ENCODE data around the gene KRTAP12-2. TPM values are rescaled to one million over a fixed set of nuclear protein-coding genes. Genes with fewer than 3 reads are reported as not detected.
"Not testable (repeated sequence)": the region's sequence is repeated elsewhere in the genome, so short reads cannot be mapped to it uniquely, and the experiment has no call there.

KRTAP12-2 gene
- total RNA-seq, 2 experiments from 2014 or later: not detected

DNA sequence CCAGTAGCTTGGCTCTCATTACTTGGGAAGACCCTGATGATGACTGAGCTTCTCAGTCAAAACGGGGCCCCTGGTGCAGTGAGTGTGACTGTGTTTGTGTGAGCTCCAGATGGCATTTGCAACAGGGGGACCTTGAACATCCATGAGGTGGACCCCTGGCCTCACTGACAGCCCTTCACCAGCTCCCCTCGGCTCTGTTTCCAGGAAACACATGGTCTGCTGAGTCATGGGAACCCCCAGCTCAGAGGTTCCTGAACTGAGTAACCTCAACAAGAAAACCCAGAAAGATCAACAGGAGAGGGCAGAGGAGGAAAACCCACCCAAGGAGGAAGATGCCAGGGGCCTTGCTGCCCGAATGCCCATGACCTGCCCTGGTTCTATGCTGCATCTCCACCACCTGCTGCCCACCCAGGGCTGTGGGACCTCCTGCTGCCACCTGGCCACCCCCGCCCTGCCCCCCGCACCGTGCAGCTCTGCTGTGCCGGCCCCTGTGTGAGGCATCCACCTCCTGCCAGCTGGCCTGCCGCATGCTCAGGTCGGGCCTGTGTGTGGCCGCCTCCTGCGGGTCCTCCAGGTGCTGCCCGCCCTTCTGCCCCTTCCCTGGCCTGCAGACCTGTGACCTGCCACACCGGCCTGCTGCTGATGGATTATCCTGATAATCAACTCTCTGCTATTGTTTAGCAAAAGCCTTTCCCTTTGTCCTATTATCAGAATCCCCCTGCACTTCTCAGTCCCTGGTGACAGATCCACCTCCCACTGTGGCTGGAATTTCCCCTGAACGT, 19.5 kb upstream of the KRTAP12-2 start:
- ChIA-PET CTCF (no interaction called here), POLR2A (no interaction called here)

DNA sequence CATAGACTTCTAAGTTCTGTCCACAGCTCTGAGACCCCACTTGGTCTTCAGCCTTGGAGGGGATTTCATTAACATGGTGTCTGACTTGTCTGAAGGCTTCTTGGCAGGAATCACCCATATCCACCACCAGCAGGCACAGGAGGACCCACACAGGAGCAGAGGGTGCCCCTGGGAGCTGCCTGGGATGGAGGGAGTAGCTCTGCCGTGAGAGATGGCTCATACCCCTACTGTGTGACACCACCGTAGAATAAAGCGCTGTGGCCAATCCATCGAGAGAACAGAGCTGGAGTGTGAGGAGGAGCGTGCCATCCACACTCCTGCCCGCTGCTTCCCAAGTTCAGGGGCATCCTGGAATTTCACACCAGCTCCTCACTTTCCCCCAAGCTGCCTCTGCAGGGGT, 18.3 kb upstream of the KRTAP12-2 start:
- CTCF ChIA-PET, POLR2A ChIA-PET: not testable (repeated sequence)

DNA sequence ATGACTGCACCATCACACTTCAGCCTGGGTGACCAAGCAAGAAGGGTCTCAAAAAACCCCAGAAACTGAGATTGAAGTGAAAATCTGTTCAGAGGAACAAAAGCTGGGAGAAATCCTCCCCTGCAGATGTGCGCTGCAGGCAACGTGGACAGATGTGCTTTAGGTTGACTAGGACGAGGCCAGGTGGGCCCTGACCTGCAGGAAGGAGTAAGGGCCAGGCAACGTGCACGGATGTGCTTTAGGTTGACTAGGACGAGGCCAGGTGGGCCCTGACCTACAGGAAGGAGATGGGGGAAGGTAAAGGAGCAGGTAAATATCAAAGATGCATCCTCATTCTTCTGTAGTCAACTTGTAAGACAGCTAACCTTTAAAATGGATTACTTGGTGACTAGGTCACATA, 17.8 kb upstream of the KRTAP12-2 start:
- ChIA-PET POLR2A (no interaction called here), CTCF (no interaction called here)

DNA sequence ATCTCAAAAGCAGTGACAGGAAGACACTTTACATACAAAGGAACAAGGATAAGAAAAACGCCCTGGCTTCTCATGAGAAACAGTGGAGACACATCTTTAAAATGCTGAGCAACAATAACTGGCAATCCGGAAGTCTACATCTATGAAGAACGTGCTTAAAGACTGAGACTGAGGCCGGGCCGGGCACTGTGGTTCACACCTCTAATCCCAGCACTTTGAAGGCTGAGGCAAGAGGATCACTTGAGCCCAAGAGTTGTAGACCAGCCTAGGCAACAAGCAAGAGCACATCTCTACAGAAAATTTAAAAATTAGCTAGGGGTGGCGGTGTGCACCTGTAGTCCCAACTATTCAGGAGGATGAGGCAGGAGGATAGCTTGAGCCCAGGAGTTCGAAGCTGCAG, 17.4 kb upstream of the KRTAP12-2 start:
- CTCF ChIA-PET: no interaction called here
- POLR2A ChIA-PET: no interaction called here

DNA sequence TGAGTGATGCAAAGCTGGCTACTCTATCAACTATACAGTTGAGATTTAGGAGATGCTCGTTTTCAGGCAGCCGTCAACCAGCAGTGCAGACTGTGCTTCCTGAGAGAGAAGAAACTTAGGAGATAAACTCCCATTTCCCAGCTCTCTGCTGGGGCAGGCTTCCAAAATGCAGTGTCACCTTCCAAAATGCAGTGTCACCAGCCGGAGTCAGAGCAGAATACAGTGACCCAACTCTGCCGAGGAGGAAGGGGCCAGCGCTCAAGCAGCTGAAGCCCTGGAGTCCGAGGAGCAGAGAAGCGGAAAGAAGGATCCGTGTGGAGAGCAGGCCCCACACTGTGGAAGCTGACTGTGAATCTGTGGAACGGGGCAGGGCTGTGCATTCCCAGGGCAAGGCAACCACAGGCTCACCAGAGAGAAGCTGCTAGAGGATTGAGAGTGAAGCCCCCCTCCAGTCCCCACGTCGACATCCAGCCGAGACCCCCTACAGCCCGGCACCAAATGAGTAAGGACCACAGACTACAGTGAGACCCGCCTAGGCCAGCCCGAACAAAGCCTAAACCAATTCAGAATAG, 15.9 kb upstream of the KRTAP12-2 start:
- ChIA-PET CTCF (no interaction called here), POLR2A (no interaction called here)

GRCh38 chr21:44681861-44682579, 15.3 kb upstream of the KRTAP12-2 start, which contains the start of gene KRTAP12-1:
KRTAP12-1 (minus strand) TSS chr21:44682163; CDS start chr21:44682123, 40 bp downstream.
- ChIA-PET CTCF (no interaction called here), POLR2A (interaction anchor here (0.5 kb wide), 1 partner anchor 249 kb away, joined by 3 read pairs; no protein-coding TSS in a partner anchor)

DNA sequence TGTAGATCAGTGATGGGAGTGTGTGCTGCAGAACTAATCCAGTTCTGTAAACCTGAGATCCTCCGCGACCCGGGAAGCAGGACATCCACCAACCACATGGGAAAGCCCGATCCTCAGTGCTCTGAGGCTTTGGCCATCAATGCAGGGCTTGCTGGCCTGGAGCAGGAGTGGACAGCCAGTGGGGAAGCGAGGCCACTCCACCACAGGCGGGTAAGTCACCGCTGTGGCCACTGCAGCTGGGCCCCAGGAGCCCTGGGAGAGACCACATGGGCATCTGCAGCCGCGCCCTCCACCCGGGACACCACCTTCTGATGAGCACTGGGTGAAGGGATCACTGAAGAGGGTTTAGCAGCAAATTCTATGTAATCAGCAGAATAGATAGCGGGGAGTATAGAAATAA, 14.4 kb upstream of the KRTAP12-2 start:
- ChIA-PET POLR2A (no interaction called here), CTCF (no interaction called here)

GRCh38 chr21:44677881-44678280, 11.2 kb upstream of the KRTAP12-2 start:
- CTCF ChIA-PET: no interaction called here
- POLR2A ChIA-PET: no interaction called here

GRCh38 chr21:44671911-44672310, 5.2 kb upstream of the KRTAP12-2 start:
- CTCF ChIA-PET: no interaction called here

GRCh38 chr21:44670642-44671432, 4.1 kb upstream of the KRTAP12-2 start:
- ChIA-PET POLR2A (no interaction called here), CTCF (no interaction called here)

More at GRCh38 chr21:44671911-44672310, 5.2 kb upstream of the KRTAP12-2 start:
- POLR2A ChIA-PET: no interaction called here

GRCh38 chr21:44667612-44668011, 885 bp upstream of the KRTAP12-2 start:
- ChIA-PET CTCF (interaction anchor here (0.5 kb wide), 2 partner anchors 179 to 247 kb away, joined by 3 to 4 read pairs; no protein-coding TSS in a partner anchor), POLR2A (no interaction called here)

DNA sequence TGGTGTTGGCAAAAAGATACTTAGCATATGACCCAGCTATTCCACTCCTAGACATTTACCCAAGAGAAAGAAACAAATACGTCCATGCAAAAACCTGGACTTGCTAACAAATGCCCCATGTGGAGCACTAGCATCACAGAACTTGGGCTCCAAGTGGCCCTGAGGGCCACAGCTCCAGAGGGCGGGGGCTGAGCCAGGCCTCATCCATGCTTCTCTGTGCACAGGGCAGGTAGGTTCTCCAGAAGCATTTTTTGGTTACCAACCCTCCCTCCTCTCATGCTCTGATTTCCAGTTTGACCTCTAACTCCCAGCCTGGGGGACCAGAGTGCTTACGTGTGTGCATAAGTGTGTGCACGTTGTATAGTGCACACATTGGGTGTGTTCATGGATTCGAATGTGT, 2.0 kb downstream of the KRTAP12-2 start:
- ChIA-PET CTCF (no interaction called here), POLR2A (no interaction called here)

DNA sequence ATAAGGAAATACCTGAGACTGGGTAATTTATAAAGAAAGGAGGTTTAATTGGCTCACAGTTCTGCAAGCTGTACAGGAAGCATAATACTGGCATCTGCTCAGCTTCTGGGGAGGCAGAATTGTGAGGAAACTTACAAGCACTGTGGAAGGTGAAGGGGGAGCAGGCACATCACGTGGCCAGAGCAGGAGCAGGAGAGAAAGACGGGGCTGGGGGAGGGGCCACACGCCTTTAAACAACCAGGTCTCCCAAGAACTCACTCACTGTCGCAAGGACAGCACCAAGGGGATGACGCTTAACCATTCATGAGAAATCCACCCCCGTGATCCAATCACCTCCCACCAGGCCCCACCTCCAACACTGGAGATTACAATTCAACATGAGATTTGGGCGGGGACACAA, 5.2 kb downstream of the KRTAP12-2 start:
- POLR2A ChIA-PET, CTCF ChIA-PET: not testable (repeated sequence)

DNA sequence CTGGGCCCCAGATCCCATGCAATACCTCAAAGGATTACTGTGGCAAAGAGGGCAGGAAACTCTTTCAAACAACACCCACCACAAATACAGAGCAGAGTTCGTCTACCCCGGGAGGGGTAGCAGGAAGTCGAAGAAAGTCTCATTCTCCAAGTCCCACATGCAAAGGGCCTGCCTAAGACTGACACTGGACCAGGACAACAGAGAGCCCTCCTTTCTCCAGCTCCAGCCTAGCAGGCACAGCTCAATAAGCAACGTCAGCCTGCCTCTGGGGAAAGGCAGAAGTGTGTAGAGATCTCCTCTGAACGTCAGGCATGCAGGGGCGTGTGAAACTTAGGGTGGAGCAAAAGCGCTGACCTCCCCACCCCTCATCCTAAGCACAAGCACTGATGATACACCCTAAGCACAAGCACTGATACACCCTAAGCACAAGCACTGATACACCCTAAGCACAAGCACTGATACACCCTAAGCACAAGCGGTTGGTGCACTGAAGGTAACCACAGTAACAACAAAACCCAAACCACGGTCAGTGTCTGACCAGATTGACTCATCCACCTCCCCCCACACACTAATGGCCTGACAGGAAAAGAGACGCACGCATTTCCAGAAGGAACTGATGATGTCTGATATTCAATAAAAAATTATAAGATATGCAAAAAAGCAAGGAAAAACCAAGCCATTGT, 7.7 kb downstream of the KRTAP12-2 start:
- POLR2A ChIA-PET: no interaction called here
- CTCF ChIA-PET: no interaction called here

DNA sequence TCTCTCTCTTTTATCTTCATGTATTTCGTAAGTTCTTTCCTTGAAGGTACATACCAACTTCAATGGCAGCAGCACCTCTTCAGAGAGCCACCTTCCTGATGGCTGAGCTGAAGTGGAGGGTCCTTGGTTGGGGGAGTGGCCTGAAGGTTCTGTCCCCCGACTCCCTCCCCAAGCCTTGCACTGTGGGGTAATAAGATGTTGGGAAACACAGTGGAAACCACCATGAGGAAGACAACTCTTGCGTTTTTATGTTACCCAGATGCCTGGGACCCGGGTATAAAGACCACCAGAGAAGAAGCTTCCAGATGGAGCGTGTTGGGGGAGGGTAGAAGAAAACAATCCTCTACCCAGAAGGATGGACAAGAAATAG, 8.2 kb downstream of the KRTAP12-2 start:
- CTCF ChIA-PET: no interaction called here
- POLR2A ChIA-PET: no interaction called here

DNA sequence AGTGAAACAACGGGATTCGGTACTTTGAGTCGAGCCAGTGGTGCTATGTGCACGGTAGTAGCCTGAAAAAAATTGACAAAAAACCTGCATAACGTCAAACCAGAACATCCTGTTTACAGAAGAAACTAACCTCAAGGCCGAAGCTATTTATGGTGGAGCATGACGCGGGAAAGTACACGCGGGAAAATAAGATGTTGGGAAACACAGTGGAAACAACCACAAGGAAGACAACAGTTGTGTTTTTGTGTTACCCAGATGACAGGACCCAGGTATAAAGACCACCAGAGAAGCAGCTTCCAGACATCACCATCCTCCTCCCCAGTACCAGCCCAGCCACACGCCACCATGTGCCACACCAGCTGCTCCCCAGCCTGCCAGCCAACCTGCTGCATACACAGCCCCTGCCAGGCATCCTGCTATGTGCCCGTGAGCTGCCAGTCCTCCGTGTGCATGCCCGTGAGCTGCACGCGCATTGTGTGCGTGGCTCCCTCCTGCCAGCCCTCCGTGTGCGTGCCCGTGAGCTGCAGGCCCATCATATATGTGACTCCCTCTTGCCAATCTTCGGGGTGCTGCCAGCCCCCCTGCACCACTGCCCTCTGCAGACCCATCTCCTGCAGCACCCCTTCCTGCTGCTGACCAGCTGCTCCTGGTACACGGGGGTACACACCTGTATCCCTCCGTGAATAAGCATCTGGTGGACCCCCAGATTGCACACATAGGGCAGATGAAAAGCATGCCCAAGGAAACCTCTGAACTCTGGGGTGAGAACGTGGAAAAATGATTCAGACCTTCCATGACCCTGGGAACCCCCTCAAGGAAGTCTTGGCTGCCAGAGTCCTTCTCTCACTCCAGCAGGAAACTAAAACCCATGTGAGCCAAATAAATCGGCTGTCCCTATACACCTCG, 8.8 kb downstream of the KRTAP12-2 start, which contains the start of gene KRTAP12-3:
Gene KRTAP12-3, plus strand, starts transcription at position 298 of the 906 bp plus-strand sequence. Its CDS starts 48 bp downstream, at position 346.
- POLR2A ChIA-PET: no interaction called here

GRCh38 chr21:44656868-44657267, 9.9 kb downstream of the KRTAP12-2 start:
- ChIA-PET POLR2A (no interaction called here), CTCF (no interaction called here)

More for the DNA sequence above, 8.8 kb downstream of the KRTAP12-2 start, which contains the start of gene KRTAP12-3:
- CTCF ChIA-PET: no interaction called here

GRCh38 chr21:44654576-44655175, 12.1 kb downstream of the KRTAP12-2 start, which contains the start of gene KRTAP12-4:
KRTAP12-4 (minus strand) TSS chr21:44654659; CDS start chr21:44654614, 45 bp downstream.
- ChIA-PET CTCF (no interaction called here), POLR2A (no interaction called here)
